Vagina (tissue), 2 donors: Measurements from ENCODE around the gene ANKRD29.

Experiments
- CTCF ChIP-seq, 3 experiments: fragments of 450-650 bp in 2 of 3; fragments of 200-600 bp in 1 of 3; sonication (generic) in 1 of 3; IDR thresholded peaks; one replicate each; pipeline ENCODE4 v1.5.1; 2017 to 2019; ENCODE audit warnings: antibody characterized with exemption in 3 of 3, mild to moderate bottlenecking in 2 of 3, moderate library complexity in 2 of 3
- POLR2A ChIP-seq, 2 donors: fragments of 450-650 bp; IDR thresholded peaks; one replicate each; pipeline ENCODE4 v1.6.1; 2017; ENCODE audit warnings: antibody characterized with exemption in 2 of 2, mild to moderate bottlenecking in 2 of 2, moderate library complexity in 2 of 2

DNA sequence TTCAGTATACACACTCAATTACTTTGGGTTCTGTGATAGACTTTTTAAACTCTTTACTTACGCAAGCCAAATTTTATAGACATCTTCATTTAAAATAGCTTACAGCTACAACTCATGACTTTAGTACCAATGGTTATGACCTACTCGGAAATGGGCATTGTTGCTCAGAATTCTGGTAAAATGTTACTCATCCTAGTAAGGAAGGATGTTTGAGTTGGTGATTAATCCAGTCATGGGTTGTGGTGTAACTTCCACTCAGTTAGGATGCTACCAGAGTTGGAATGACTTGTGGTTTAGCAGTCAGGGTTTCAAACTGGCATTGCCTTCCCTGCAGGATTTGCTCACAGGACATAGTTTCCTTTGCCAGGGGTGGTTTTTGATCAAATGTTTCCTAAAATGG, 69.0 kb downstream of the ANKRD29 start:
- TF ChIP-seq POLR2A (IDR thresholded peaks at IDR 0.05) (no peak), CTCF (IDR thresholded peaks at IDR 0.05) (no peak)
